ENCODE data around the gene TNC.
"Not testable (repeated sequence)": the region's sequence is repeated elsewhere in the genome, so short reads cannot be mapped to it uniquely, and the experiment has no call there.

Gene TNC

DNA sequence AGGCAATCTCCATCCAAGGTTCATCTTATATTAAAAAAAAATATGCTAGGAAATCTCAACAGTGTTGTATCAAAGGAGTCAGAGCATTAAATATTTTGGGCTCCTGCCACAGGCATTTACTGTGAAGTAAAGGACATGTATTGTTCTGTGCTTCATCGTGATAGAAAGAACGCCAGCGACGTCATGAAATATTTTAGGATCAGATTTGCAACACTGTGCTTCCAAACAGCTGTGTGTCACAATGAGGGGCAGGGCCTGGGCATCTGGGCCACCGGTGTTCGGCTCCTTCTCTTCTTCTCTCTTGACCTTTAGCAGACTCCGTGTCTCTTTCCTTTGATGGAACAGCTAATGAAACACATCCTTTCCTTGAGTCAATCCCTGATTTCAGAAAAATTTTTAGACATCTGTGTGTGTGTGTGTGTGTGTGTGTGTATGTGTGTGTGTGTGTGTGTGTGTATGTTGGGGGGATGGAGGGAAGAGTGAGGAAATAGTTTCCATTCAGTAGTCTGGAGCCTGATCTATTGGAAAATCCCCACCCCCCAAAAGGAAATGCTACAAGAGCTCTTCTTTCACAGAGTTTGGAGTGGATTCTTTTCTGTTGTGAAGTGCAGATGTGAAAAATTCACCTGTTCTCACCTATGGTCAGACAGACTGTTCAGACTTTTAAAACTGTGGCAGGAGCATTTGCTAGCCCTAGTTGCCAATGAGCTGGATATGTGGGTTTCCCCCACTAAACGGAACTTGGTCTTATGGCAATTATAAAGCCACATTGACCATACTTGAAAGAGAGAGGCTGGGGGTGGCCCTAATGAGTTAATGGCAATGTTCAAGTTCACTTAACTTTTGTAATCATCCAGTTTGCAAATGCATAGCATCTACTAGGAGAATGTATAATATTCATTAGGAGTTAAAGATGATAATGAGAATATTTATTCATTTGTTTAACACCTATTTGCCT lies 18.1 kb upstream of the TNC start:
- DNase-seq: no peak

DNA sequence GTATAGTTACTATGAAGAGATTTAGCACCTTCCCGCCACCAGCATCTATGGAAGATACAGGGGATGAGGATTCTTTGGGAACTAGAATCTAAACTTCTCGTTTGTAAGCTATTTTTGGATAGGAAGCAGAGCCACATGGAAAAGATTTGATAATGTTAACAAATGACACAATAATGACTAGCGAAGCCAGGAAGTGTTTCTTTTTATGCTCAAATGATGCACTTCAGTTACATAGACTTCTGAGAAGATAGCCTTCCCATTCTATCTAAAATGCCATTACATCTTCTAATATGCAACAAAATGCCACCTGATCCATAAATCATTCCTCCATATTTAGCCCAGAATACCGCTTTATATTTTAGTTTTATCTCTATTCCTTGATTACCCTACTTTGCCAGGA lies 17.0 kb upstream of the TNC start:
- DNase-seq: no peak

DNA sequence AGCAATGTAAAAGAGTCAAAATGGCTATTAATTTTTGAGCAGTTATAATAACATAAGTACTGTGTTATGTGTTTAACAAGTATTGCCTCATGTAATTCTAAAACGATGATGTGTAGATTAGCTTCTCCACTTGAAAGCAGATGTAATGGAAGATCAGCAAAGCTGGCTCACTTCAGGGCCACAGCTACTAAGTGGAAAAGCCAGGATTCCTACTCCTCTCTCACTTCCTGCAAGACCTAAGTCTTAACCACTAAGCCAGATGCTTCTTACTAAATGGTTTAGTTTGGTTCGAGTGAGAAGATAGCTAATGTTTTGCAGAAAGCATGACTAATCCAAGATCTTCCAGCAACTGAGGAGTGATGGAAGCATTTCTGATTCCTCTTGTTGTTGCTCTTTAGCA lies 15.7 kb upstream of the TNC start:
- no peak for DNase-seq

DNA sequence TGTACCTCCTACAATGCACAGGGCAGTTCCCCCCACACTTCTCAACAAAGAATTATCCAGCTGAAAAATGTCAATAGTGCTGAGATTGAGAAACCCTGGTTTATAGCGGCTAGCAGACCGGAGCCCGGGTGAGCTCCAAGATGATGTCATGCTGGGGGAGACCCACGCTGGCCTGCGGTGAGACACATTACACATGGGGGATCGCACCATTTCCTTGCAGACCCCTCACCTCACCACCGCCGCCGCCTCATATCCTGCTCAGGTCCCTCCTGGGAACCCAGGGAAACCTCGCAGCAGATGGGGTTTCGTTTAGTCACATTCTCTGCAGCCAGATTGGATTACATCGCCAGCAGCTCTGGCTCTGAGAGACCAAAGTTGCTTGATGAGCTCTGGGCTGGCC lies 14.7 kb upstream of the TNC start:
- no peak for DNase-seq

DNA sequence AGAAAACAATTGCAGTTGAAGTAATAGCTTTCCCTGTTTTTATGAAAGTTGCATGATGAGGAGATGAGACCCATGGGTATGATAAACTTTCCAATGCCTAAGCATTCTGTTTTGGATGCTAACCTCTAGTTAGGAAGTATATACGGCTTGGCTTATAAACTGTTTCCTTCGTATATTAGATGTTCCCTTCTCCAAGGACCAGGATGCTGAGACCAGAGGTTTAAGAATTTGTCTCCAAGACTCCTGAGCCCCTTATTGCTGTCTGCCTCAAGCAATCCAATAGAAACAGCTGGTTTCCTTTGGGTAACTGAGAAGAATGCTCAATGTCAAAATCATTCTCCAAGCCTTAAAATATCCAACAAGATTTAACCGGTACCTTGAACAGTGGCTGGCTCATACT lies 12.2 kb upstream of the TNC start:
- no peak for DNase-seq

DNA sequence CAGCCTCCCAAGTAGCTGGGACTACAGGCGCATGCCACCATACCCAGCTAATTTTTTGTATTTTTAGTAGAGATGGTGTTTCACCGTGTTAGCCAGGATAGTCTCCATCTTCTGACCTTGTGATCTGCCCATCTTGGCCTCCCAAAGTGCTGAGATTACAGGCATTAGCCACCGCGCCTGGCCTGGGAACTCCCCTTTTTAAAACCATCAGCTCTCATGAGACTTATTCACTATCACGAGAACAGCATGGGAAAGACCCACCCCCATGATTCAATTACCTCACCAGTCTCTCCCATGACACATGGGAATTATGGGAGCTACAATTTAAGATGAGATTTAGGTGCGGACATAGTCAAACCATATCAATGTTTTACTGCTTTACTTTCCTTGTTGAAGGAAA lies 10.8 kb upstream of the TNC start:
- DNase-seq: not testable (repeated sequence)

DNA sequence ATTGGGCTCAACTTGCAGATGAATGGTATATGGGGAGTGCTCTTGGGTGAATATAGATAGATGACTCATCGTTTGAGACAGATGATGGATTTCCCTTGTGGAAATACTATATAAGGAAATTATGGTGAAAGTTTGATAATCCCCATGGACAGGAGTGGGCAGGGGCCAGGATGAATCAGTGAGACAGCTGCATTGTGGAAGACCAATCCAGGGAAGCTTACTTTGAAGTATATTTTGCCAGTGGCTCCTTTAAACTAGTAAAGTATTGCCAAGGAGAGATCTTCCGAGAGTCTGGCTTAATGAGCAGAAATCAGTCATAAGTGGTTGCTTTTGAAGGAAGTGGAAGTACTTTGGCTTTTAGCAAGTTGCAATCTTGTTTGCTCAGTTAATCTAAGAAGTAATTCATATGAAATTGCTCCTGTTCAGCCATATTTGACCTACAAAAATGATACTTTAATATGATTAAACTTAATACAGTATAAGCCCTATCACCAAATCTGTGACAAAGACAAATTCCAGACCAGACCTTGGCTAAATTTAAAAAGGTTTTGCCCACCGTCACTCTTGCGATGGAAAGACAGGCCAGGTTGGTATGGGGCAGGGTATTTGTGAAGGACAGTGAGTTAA lies 9.3 kb upstream of the TNC start:
- no peak for DNase-seq

DNA sequence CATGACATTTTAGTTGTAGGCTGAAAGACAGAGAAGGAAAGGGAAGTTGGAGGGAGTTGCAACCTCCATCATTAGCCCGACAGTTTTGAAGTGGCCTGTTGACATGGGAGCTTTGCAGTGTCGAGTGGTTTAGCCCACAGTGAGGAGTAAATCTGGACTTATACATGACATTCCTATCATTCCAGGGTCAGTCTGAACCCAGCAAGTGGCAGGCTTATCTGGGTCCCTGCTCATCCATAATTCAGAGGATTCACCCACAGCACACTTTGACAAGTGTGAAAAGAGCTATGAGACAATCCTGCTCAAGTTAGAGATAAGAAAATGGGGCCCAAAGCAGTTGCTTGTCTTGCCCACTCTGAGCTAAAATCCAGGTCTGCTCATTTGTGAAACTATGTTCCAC lies 8.4 kb upstream of the TNC start:
- DNase-seq: no peak

DNA sequence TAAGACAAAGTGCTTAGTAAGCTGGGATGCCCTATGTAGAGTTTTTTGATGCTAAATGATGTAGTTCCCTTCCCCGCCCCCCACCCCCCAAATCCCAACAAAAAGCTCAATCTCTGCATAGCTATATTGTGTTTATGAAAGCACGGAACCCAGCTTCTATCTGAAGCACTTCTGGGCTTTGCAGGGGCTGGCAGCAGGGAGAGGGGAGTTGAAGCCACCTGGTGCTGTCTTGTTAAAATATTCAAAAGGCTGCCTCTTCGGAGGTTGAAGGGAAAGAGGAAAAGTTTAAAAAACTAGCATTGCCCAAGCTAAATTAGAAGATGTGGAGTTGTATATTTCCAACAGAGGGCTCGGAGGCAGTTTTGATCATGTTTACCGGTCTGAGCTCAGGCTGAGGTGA lies 5.0 kb upstream of the TNC start:
- DNase-seq: no peak

DNA sequence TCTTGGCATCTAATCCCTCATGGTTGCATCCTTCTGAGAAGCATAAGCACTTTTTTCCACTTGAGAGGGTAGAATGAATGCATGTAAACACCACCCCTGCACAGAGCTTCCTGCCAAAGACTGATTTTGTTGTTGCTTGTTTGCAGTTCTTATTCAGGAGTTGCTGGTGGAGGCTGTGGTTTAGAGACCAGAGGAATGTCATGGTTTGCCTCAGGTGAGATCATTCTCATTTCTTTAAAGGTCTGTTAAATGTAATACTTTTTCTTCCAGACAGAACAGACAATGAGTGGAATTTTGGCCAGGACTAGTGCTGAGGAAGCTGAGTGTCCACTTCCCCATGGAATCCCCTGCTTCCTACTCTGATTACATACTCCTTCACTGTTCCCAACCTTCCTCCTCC lies 3.2 kb upstream of the TNC start:
- no peak for DNase-seq

DNA sequence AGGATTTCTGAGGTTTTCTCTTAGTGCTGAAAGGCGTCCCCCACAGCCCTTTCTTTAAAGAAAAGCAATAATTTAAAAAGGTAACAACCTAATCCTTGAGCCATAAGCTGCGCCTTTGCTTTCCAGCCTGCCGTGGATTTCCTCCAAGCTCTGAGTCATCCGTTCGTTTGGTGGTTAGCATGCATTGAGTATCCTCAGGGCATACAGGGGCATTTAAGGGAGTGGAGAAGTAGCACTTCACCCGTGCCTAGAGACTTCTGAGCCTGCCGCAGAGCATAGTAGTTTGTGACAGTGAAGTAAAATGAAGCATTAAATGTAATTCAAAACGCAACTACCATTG lies 892 bp upstream of the TNC start:
- DNase-seq: no peak

DNA sequence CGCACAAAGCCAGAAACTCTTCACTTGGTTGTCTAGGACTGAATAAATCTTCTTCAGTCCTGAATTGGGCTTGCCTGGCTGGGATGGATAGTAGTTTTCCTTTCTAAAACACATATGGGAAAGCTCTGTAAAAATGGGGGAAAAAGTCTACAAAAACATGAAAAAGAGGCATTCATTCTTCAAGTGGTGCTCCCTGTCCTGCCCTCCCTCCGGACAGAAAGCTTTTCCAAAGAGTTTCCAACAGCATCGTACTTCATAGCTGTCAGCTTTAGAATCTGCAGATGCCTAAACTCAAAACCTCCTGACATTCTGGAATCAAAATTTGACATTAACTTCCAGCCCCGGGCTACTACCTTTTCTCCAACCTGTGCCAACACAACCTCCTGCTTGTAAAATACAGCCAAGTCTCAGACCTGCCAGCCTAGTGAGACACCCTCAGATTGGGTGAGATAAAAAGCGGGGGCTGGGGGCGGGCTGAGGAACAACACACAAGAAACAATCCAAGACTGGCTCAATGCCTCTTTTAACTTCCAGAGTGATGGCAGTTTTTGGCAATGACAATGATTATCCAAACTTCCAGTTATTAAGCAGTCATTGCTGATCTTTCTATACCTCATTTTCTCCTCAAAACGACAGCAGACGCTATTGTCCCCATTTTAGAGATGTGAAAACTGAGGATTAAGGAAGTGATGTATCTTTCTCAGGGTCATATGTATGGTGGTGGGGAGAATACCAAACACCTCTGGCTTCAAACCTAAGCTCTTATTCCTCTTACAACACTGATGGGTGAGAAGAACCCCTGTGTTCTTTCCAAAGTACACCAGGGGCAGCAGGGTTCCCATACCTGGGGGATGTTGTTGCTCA lies 1.3 kb downstream of the TNC start:
- DNase-seq: no peak

DNA sequence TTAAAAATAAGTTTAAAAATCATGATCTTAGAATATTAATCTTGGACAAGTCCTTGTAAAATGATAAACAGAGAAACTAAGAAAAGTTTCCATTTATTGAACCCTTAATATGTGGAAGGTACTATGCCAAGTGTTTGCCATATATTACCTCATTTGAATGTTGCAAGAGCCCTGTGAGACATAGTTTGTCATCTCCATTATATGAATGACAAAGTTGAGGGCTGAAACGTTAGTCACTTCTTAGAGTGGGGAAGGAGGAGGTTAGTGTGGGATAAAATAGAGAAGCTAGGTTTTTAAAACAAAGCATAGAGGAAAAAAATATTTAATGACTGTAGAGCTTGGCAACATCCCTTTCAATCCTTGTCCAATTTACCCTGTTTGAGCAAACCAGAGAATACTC lies 2.0 kb downstream of the TNC start:
- no peak for DNase-seq

DNA sequence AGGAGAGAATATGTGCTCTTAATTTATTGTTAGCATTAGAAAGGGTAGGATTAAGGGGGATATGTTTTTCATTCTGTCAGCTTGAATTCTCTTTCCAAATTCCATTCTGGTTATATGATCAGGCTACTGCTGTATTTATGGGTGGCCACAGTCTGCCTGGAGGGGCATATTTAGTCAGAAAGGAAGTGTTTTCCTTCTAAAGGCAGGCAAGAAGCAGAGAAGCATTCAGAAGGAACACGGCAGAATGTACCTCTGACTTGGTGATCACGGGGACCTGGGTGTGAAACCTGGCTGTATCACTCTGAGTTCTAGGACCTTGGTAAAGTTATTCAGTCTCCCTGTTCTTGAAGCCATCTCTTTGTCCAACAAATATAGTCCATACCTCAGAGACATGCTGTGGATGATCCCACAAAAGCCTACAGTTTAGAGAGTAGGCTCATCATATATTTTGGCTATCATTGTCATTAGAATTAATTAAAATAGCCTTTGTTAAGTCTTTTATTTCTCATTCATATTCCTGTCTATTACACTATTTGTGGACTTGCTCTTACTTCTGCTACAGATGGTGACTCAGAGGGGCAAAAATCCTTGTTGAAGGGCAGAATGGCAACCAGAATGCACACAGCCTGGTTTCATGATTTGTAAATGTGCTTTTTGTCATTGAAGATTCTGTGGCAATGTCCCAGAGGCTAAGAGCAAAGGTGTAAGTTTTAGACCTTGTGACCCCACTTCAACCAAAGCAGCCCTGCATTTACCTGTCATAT lies 2.7 kb downstream of the TNC start:
- no peak for DNase-seq

DNA sequence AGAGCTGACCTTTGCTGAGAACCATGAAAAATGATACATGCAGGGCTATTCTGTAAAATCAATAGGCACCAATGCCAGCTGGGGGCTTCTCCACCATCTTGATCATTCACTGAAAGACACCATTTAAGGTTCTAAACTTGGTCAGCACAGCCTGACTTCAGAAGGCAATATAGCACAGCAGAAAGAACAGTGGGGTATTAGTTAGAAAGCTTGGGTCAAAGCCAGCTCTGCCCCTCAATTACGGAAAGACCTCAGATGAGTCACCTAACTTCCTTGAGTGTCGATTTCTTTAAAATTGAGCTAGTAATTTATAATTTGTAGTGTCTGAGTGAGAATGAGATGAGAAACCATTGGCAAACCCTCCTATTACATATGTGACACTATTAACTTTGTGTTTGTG lies 3.4 kb downstream of the TNC start:
- no peak for DNase-seq

DNA sequence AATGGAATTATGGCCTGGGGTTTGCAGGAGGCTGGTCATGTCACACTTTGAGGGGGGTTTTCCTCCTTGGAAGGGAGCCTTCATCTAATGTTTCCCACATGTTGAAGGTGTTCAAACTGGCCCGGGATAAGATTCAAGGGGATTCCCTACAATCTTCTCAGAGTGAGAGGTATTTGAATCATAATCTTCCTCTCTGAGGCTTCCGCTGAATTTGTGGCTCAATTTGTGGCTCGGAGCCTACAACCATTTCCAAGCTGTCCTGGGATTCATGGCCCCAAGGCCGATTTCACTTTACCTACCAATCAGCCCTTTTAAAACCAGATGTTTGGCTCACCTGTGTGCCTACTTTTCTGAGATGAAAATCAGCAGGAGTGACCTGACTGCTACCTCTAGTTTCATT lies 3.9 kb downstream of the TNC start:
- DNase-seq: no peak

DNA sequence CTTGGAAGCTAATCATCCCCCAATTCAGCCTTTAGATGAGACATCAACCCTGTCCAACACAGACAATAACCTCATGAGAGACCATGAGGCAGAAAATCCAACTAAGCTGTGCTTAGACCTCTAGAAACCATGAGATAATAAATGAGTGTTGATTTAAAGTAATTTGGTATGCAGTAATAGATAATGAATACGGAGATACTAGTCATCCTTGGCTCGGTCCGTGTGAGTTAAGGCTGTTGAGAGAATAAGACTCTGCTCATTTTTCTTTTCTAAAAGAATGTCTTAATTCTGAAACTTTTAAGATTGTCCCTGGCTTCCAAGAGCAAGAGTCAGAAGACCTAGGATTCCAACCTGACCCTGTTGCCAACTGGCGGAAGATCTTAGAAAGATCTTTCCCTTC lies 6.1 kb downstream of the TNC start:
- no peak for DNase-seq

DNA sequence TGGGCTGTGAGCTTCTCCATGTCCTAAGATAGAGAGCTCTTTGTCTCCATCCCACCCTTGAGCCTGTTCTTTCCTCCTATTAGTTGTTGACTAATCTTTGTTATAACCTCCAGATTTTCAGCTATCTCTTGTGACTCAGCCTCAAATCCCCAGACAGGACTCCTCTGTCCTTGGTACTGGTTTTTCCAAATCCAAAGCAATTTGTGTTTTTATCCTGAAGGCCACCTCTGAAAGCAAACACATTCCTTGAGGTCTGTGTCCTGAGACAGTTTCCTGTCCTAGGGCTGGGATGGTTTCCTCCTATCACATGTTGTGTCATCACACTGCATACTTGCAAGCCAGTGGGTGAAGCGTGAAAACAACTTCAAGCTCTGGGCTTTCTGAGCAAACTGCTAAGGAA lies 8.5 kb downstream of the TNC start:
- DNase-seq: no peak

DNA sequence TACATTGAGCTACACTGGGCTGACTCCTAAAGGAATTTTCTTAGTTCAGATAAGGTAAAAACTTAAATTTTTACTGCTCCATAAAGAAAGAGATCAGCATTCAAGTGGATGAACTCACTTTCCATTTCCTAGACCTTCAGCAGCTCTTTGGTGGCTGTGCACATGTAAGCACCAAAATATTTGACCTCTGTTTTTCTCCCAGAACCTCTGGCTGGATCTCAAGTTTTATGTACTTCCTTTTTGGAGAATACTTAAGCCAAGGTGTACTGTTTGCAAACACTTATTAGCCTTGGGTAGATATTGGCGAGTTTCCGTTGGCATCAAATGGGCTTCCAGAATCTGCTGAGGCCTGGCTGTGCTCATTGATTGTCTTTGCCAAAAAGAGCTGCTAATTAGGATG lies 10.3 kb downstream of the TNC start:
- DNase-seq: no peak

DNA sequence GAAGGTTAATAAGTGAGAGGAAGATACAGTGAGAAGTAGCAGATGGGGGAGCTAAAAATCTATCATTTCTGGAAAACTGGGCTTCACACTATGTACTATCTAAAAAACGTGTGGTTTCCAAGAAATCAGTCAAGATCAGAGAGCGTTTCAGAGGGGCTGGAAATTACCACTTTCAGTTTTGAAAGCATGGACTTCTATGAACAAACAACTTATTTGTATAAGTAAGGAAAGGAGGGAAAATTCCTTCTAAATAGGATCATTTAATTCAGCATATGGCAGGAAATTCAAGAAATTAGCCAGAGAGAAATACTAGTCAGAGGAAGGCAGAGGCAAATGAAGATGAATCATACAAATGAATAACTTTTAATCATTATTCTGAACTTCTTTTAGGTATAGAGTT lies 11.3 kb downstream of the TNC start:
- no peak for DNase-seq

DNA sequence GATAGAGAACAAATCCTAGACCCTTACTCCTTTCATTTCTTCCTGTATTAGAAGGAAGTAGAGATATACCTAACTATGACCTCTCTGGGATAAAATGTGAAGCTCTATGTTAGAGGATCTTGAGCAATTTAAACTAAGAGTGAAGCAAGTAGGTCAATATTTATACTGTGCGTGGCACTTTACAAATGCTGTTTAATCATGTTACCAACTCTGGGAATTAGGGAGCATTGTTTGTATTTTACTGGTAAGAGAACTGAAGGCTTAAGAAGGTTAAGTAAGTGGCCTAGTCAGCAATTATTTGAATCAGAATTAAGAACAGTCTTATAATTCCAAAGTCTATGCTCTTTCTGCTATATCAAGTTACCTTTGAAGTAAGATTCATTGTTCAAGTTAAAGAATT lies 12.0 kb downstream of the TNC start:
- DNase-seq: no peak

DNA sequence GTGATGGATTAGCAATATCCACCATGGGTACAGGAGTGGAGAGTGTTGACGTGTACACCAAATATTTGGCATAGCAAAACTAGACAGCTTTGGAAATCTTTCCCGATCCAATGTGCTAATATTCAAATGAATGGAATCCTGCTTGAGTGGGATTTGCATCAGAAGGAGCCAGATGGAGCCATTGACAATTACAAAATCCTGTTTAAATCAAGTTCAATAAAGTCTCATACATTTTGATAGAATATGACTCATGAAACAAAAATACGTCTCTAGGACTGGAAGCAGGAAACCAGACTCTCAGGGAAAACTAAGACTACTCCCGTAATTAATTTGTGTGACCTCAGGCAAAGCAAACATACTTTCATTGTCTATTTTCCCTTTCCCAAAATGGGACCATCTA lies 13.0 kb downstream of the TNC start:
- no peak for DNase-seq
